ENCODE measurements around the gene DROSHA. TPM values are rescaled to one million over a fixed set of nuclear protein-coding genes. Genes with fewer than 3 reads are reported as not detected.

DROSHA gene
- total and polyA plus RNA-seq, 2 of the 8 experiments (the other 6 are each of a cell fraction or from before 2014, with no cell fraction given) = 65.9 to 122 TPM

GRCh38 chr5:31479706-31480105, 52.2 kb downstream of the DROSHA start:
- DNase-seq (ENCODE audit: low read depth in 1 of 2, low spot score in 2 of 2) (no peak), FAIRE-seq (no peak)
- H3K14ac ChIP-seq (ENCODE audit: insufficient read length) = no peak overlapping the region
- no peak overlapping the region for H4K8ac ChIP-seq (ENCODE audit: extremely low read depth, insufficient read depth, low read length)
- H2BK15ac ChIP-seq (ENCODE audit: low read length) = no peak overlapping the region
- no peak overlapping the region for H2BK12ac ChIP-seq (ENCODE audit: low read depth, low read length)
- no peak overlapping the region for H4K91ac ChIP-seq (replicated peaks; ENCODE audit: insufficient read length, low read length)
- WGBS, 2 experiments (ENCODE audit: extremely low coverage in 1 of 2, insufficient coverage in 1 of 2, insufficient read length in 1 of 2, insufficient replicate concordance in 2 of 2, low coverage in 1 of 2, low lambda C conversion rate in 2 of 2, missing lambda C conversion rate in 1 of 2) = 90% methylated on average over 2 of the region's 2 CpGs; no CpG with 5 or more reads in 1 of the 2 experiments
- no peak overlapping the region for H3K18ac ChIP-seq (ENCODE audit: extremely low read depth, low read length)
- no peak overlapping the region for H3K27ac ChIP-seq (ENCODE audit: low read depth, low read length)
- H3K23ac ChIP-seq (ENCODE audit: insufficient read length) = no peak overlapping the region
- no peak overlapping the region for H3K4ac ChIP-seq (replicated peaks; ENCODE audit: insufficient read length, low read depth, low read length)
- H2AFZ ChIP-seq (ENCODE audit: low read length) = no peak overlapping the region
- no peaks in the 10 kb centered on the region for H3K79me2 ChIP-seq (ENCODE audit: control insufficient read depth in 1 of 2, insufficient read depth in 2 of 2, low read length in 2 of 2)
- H3K27me3 ChIP-seq (replicated peaks in 1 of 4; ENCODE audit: control insufficient read depth in 3 of 4, extremely low read depth in 1 of 4, insufficient read depth in 3 of 4, low read length in 3 of 4) = no peaks in the 10 kb centered on the region
- H3K56ac ChIP-seq (replicated peaks; ENCODE audit: insufficient read length, low read depth, low read length) = no peak overlapping the region
- H2BK20ac ChIP-seq (ENCODE audit: low read length) = no peak overlapping the region
- H3K9ac ChIP-seq (replicated peaks in 1 of 4; ENCODE audit: extremely low read depth in 1 of 4, low read depth in 3 of 4, low read length in 3 of 4) = no peak overlapping the region
- H2AK5ac ChIP-seq (ENCODE audit: low read depth, low read length) = no peak overlapping the region
- H4K20me1 ChIP-seq (replicated peaks in 1 of 2; ENCODE audit: control insufficient read depth in 1 of 2, insufficient read depth in 2 of 2, low read length in 2 of 2) = peaks cover 0 to 4% of the 10 kb centered on the region in 2 experiments
- H2BK5ac ChIP-seq (ENCODE audit: low read depth, low read length) = no peak overlapping the region
- CTCF ChIA-PET (ENCODE audit: partially characterized antibody) = no interaction called here
- POLR2A ChIA-PET (ENCODE audit: partially characterized antibody) = no interaction called here
- H3K4me2 ChIP-seq (ENCODE audit: insufficient read depth in 1 of 2, low read depth in 2 of 2, low read length in 2 of 2) = no peak overlapping the region
- H3K9me3 ChIP-seq (ENCODE audit: insufficient read depth in 2 of 2, low read depth in 1 of 2, low read length in 1 of 2) = no peaks in the 10 kb centered on the region
- H3K4me1 ChIP-seq (replicated peaks in 1 of 4; ENCODE audit: control insufficient read depth in 3 of 4, insufficient read depth in 4 of 4, low read length in 3 of 4) = no peaks in the 10 kb centered on the region
- no peak overlapping the region for H2BK120ac ChIP-seq (replicated peaks; ENCODE audit: low read depth, low read length)
- H3K79me1 ChIP-seq (ENCODE audit: low read depth, low read length) = no peaks in the 10 kb centered on the region
- no peak overlapping the region for H3K4me3 ChIP-seq (ENCODE audit: extremely low read depth in 1 of 4, insufficient read depth in 2 of 4, low read depth in 3 of 4, low read length in 4 of 4)
- H4K5ac ChIP-seq (ENCODE audit: insufficient read length, low read depth, low read length) = no peak overlapping the region
- no peaks in the 10 kb centered on the region for H3K23me2 ChIP-seq (ENCODE audit: low read depth, low read length)
- peaks cover under 1 to 18% (median 7%) of the 10 kb centered on the region in 4 experiments; a peak in 7 of 8 replicates for H3K36me3 ChIP-seq (ENCODE audit: control insufficient read depth in 2 of 4, insufficient read depth in 4 of 4, low read length in 3 of 4)
- TF ChIP-seq POU5F1 (IDR thresholded peaks at IDR 0.05; ENCODE audit: low read depth, low read length) (no peak), ZNF274 (IDR thresholded peaks at IDR 0.05; ENCODE audit: borderline replicate concordance, extremely low read depth, low read length) (no peak), SP2 (IDR thresholded peaks at IDR 0.05; ENCODE audit: low read length) (no peak), EZH2 (IDR thresholded peaks at IDR 0.05; ENCODE audit: low read depth, low read length, severe bottlenecking) (no peak), TCF12 (IDR thresholded peaks at IDR 0.05; ENCODE audit: low read depth, low read length) (no peak), KDM1A (IDR thresholded peaks at IDR 0.05; ENCODE audit: borderline replicate concordance, low read length) (no peak), SRF (IDR thresholded peaks at IDR 0.05; ENCODE audit: low read depth, low read length) (no peak), MAFK (IDR thresholded peaks at IDR 0.05; ENCODE audit: low read depth, low read length) (no peak), SP4 (IDR thresholded peaks at IDR 0.05; ENCODE audit: low read length) (no peak), TEAD4 (IDR thresholded peaks at IDR 0.05; ENCODE audit: low read depth, low read length) (no peak), EGR1 (IDR thresholded peaks at IDR 0.05; ENCODE audit: borderline replicate concordance, low read depth, low read length) (no peak), NANOG (IDR thresholded peaks at IDR 0.05; ENCODE audit: insufficient read depth, low read depth, low read length, poor library complexity, severe bottlenecking) (no peak), PHF8 (conservative IDR thresholded peaks at IDR 0.05; ENCODE audit: low read depth, low read length) (no peak), USF2 (IDR thresholded peaks at IDR 0.05; ENCODE audit: low read length) (no peak)

Measured in H1 (cell line).